Panc1 (cell line): Measurements from ENCODE around the gene WLS.

Source experiments
- CTCF ChIP-seq: fragments of 450-650 bp; IDR thresholded peaks from 2 replicates; pipeline ENCODE4 v1.5.1; 2017; ENCODE audit warnings: mild to moderate bottlenecking
- POLR2AphosphoS5 ChIP-seq: IDR thresholded peaks from 2 replicates; pipeline ENCODE4 v1.6.1; 2012; ENCODE audit warnings: mild to moderate bottlenecking, low read depth, low read length, moderate library complexity
- REST ChIP-seq, 2 experiments: IDR thresholded peaks; 2 replicates each; pipeline ENCODE4 v1.6.1; 2011 to 2012; ENCODE audit warnings: low read depth in 2 of 2, control low read depth in 1 of 2, low read length in 1 of 2, mild to moderate bottlenecking in 1 of 2, moderate library complexity in 1 of 2; ENCODE audit not compliant: insufficient read depth in 1 of 2
- SIN3A ChIP-seq: IDR thresholded peaks from 2 replicates; pipeline ENCODE4 v1.6.1; 2012; ENCODE audit warnings: low read depth, mild to moderate bottlenecking, low read length, moderate library complexity, borderline replicate concordance; ENCODE audit not compliant: insufficient read depth
- TCF7L2 ChIP-seq: IDR thresholded peaks from 2 replicates; pipeline ENCODE4 v1.6.1; 2011; ENCODE audit warnings: mild to moderate bottlenecking, low read depth, low read length, inconsistent platforms

GRCh38 chr1:68217060-68217554 is 15.2 kb downstream of the WLS start:
- TF ChIP-seq CTCF, result no peak
- TF ChIP-seq SIN3A, result no peak
- no peak for TF ChIP-seq POLR2AphosphoS5
- no peak for TF ChIP-seq REST (IDR thresholded peaks at IDR 0.05; ENCODE audit: insufficient read depth in 1 of 2, low read depth in 2 of 2, low read length in 1 of 2)
- TF ChIP-seq TCF7L2, result no peak
